Astrocyte (in vitro differentiated cells and primary cell): ENCODE results near the gene PCDHA4.
"Not testable (repeated sequence)": the region's sequence is repeated elsewhere in the genome, so short reads cannot be mapped to it uniquely, and the experiment has no call there.

ENCODE experiments used
- CTCF ChIP-seq: IDR thresholded peaks from 2 replicates; pipeline ENCODE4 v1.5.1; 2011; ENCODE audit warnings: low read depth, mild to moderate bottlenecking, inconsistent platforms, low read length, moderate library complexity; ENCODE audit not compliant: insufficient read depth
- EZH2 ChIP-seq: IDR thresholded peaks from 2 replicates; pipeline ENCODE4 v1.6.1; 2012; ENCODE audit warnings: mild to moderate bottlenecking, low read length, inconsistent platforms; ENCODE audit not compliant: insufficient read depth

DNA sequence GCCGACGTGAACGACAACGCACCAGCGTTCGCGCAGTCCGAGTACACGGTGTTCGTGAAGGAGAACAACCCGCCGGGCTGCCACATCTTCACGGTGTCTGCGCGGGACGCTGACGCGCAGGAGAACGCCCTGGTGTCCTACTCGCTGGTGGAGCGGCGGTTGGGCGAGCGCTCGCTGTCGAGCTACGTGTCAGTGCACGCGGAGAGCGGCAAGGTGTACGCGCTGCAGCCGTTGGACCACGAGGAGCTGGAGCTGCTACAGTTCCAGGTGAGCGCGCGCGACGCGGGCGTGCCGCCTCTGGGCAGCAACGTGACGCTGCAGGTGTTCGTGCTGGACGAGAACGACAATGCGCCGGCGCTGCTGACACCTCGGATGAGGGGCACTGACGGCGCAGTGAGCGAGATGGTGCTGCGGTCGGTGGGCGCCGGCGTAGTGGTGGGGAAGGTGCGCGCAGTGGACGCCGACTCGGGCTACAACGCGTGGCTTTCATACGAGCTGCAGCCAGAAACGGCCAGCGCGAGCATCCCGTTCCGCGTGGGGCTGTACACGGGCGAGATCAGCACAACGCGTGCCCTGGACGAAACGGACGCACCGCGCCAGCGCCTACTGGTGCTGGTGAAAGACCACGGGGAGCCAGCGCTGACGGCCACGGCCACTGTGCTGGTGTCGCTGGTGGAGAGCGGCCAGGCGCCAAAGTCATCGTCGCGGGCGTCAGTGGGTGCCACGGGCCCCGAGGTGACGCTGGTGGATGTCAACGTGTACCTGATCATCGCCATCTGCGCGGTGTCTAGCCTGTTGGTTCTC lies 43.2 kb downstream of the PCDHA4 start:
- TF ChIP-seq CTCF, EZH2: not testable (repeated sequence)
